ENCODE results near the gene GUCA2B.

GUCA2B gene

DNA sequence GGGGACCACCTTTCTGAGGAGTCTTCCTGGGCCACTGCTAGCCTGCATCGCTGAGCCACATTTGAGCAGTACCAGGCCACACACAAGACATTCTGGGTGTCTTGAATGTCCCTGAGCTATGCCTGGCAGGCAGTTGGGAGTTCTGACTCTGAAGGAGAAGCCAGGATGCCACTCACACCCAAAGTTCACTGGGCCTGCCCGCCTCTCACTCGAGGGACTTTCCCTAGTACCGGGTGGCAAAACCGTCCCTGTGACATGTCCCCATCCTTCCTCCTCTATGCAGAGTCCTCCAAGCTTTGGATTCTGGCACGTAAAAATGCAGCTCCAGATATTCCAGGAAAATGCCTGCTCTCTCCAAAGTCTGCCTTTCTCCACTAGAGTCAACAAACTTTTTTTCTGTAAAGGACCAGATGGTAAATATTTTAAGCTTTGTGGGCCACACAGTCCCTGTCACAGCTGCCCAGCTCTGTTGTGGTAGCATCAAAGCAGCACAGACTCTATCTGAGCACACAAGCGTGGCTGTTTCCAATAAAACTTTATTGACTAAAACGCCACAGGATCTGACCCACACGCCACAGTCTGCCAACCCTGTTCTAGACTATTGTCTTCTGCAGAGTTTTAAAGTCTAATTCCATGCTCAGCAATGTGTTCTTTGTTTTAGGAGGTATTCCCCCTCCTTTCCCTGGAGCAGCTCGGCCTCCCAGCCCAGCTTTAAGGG is 19.2 kb upstream of the GUCA2B start:
- in situ Hi-C loops (cut with HindIII; ENCODE audit: low pct_unique_long_range_greater_than_20kb, low sequenced_read_pairs), result no loop called here
- no peak for DNase-seq (ENCODE audit: low read depth in 1 of 2, low spot score in 1 of 2)
- TF ChIP-seq JUND (IDR thresholded peaks at IDR 0.05; ENCODE audit: low read depth), result no peak

DNA sequence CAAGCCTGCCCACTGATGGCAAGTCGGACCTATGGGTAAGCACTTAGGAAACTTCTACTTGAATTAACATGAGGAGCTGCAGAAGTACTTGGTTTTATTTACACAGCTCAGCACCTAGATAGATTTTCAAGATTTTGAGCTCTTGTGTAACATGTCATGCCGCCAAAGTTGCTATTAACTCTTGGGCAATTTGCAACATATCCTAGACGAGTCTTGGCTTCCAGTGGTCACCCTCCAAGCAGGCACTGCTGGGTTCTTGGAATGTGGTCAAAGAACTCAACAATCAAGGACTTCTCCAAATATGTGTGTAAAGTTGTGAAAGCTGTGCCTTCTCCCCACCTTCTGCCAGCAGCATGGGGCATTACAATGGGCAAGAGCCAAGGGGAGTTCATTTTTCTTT is 17.8 kb upstream of the GUCA2B start:
- TF ChIP-seq JUND (IDR thresholded peaks at IDR 0.05; ENCODE audit: low read depth), result no peak
- in situ Hi-C loops (cut with HindIII; ENCODE audit: low pct_unique_long_range_greater_than_20kb, low sequenced_read_pairs), result no loop called here
- DNase-seq (ENCODE audit: low read depth in 1 of 2, low spot score in 1 of 2), result peak; percentile 16 to 60

GRCh38 chr1:42136466-42136865 is 16.7 kb upstream of the GUCA2B start:
- in situ Hi-C loops (cut with HindIII; ENCODE audit: low pct_unique_long_range_greater_than_20kb, low sequenced_read_pairs), result no loop called here
- no peak for TF ChIP-seq JUND (IDR thresholded peaks at IDR 0.05; ENCODE audit: low read depth)
- DNase-seq (ENCODE audit: low read depth in 1 of 2, low spot score in 1 of 2), result no peak

DNA sequence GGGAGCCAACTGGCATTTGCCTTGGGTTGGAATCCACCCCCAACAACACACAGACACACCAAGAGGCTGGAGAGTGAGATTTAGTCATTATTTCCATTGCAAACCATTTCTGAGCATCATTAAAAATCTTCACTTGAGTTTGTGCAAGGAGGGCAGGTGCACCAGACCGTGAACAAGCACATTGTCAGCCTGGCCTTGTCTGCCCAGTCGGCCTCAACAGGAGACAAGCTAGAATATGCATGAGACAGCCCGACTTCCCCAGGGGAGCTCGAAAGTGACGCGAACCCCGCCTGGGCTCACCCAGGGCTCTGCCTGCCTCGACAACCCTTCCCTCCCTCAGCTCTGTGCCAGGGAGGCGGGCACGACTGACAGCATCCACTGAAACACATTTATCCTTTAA is 15.4 kb upstream of the GUCA2B start:
- TF ChIP-seq JUND (IDR thresholded peaks at IDR 0.05; ENCODE audit: low read depth), result no peak
- in situ Hi-C loops (cut with HindIII; ENCODE audit: low pct_unique_long_range_greater_than_20kb, low sequenced_read_pairs), result no loop called here
- no peak for DNase-seq (ENCODE audit: low read depth in 1 of 2, low spot score in 1 of 2)

GRCh38 chr1:42138586-42138985 is 14.6 kb upstream of the GUCA2B start:
- TF ChIP-seq JUND (IDR thresholded peaks at IDR 0.05; ENCODE audit: low read depth), result no peak
- in situ Hi-C loops (cut with HindIII; ENCODE audit: low pct_unique_long_range_greater_than_20kb, low sequenced_read_pairs), result no loop called here
- DNase-seq (ENCODE audit: low read depth in 1 of 2, low spot score in 1 of 2), result no peak

DNA sequence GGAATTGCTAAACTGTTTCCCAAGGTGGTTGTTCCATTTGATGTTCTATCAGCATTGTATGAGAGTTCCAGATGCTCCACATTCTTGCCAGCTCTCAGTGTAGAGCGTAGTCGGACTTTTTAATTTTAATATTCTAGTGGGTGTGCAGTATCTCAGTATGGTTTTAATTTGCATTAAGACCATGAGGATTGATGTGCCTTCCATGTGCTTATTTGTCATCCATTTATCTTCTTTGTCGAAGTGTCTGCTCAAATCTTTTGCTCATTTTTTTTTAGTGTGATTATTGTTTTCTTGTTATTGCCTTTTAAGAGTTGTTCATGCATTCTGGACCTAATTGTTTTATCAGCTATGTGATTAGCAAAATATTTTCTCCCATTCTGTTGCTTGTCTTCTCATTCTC is 13.8 kb upstream of the GUCA2B start:
- in situ Hi-C loops (cut with HindIII; ENCODE audit: low pct_unique_long_range_greater_than_20kb, low sequenced_read_pairs), result no loop called here
- DNase-seq (ENCODE audit: low read depth in 1 of 2, low spot score in 1 of 2), result no peak
- no peak for TF ChIP-seq JUND (IDR thresholded peaks at IDR 0.05; ENCODE audit: low read depth)

GRCh38 chr1:42140191-42140590 is 13.0 kb upstream of the GUCA2B start:
- in situ Hi-C loops (cut with HindIII; ENCODE audit: low pct_unique_long_range_greater_than_20kb, low sequenced_read_pairs), result no loop called here

DNA sequence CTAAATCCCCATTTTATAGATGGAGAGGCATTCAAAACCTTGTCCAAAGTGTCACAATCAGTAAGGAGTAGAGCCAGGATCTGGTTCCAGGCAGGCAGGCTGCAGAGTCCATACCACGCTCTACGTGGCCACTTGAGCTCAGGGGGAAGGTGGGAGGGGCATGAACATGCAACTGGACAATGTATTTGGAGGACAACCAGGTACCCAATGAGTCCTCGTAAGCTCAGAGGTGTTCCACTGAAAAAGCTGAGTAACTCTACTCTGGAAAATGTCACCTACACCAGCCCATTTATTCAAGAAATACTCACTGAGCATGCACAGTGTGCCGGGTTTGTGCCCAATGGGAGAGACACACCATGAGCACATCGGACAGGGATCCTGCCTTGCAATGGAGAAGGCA is 11.2 kb upstream of the GUCA2B start:
- in situ Hi-C loops (cut with HindIII; ENCODE audit: low pct_unique_long_range_greater_than_20kb, low sequenced_read_pairs), result no loop called here
- no peak for DNase-seq (ENCODE audit: low read depth in 1 of 2, low spot score in 1 of 2)
- TF ChIP-seq JUND (IDR thresholded peaks at IDR 0.05; ENCODE audit: low read depth), result no peak

More at GRCh38 chr1:42140191-42140590, 13.0 kb upstream of the GUCA2B start:
- DNase-seq (ENCODE audit: low read depth in 1 of 2, low spot score in 1 of 2), result no peak
- TF ChIP-seq JUND (IDR thresholded peaks at IDR 0.05; ENCODE audit: low read depth), result no peak

GRCh38 chr1:42142894-42143675 is 10.1 kb upstream of the GUCA2B start:
- no peak for TF ChIP-seq JUND (IDR thresholded peaks at IDR 0.05; ENCODE audit: low read depth)
- DNase-seq (ENCODE audit: low read depth in 1 of 2, low spot score in 1 of 2), result no peak
- in situ Hi-C loops (cut with HindIII; ENCODE audit: low pct_unique_long_range_greater_than_20kb, low sequenced_read_pairs), result no loop called here

GRCh38 chr1:42143896-42144710 is 9.1 kb upstream of the GUCA2B start:
- in situ Hi-C loops (cut with HindIII; ENCODE audit: low pct_unique_long_range_greater_than_20kb, low sequenced_read_pairs), result no loop called here
- DNase-seq (ENCODE audit: low read depth in 1 of 2, low spot score in 1 of 2), result no peak
- TF ChIP-seq JUND (IDR thresholded peaks at IDR 0.05; ENCODE audit: low read depth), result no peak

DNA sequence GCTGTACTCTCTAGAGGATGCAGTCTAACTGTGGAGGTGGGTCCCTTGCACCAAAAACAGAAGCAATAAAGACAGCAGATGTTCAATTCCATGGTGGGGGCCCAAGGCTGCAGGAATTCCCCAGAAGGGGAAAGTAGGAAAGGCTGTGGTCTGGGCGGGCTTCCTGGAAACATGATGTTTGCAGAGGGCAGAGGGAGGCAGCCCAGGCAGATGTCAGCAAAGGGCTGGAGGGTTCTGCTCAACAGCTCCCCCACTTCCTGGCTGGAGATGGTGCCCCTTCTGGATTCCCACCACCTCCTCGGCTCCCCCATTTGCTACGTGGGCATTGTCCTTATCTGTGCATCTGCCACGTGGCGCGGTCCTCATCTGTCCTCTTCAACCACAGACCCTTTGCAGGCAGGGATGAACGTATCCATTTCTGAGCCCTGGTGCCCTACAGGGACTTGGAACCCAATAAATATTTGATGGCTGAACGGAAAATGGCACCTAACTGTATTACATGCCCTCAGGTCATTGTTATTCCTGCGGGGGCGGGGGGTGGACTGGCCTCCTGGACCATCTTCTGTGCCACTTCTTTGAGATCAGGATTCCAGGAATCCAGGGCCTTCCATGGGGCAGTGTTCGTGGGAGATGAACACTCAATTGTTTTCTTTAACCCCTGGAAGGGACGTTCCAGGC is 8.4 kb upstream of the GUCA2B start:
- in situ Hi-C loops (cut with HindIII; ENCODE audit: low pct_unique_long_range_greater_than_20kb, low sequenced_read_pairs), result no loop called here
- TF ChIP-seq JUND (IDR thresholded peaks at IDR 0.05; ENCODE audit: low read depth), result no peak

GRCh38 chr1:42145389-42145716 is 7.9 kb upstream of the GUCA2B start:
- no peak for DNase-seq (ENCODE audit: low read depth in 1 of 2, low spot score in 1 of 2)
- TF ChIP-seq JUND (IDR thresholded peaks at IDR 0.05; ENCODE audit: low read depth), result no peak
- in situ Hi-C loops (cut with HindIII; ENCODE audit: low pct_unique_long_range_greater_than_20kb, low sequenced_read_pairs), result no loop called here

More for the DNA sequence above, 8.4 kb upstream of the GUCA2B start:
- no peak for DNase-seq (ENCODE audit: low read depth in 1 of 2, low spot score in 1 of 2)
